ENCODE results near the gene PRSS16.

GRCh38 chr6:27295301-27296079, 48.0 kb downstream of the PRSS16 start:
- TF ChIP-seq POLR2AphosphoS5 (IDR thresholded peaks at IDR 0.05) (no peak), CTCF (IDR thresholded peaks at IDR 0.05) (no peak), POLR2A (IDR thresholded peaks at IDR 0.05) (no peak)

Measured in prostate gland (tissue), 2 donors.